Measurements from ENCODE around the gene SNCB.
A peak's percentile ranks its signal among the peaks of the same experiment; 100 is the strongest.

The SNCB gene

DNA sequence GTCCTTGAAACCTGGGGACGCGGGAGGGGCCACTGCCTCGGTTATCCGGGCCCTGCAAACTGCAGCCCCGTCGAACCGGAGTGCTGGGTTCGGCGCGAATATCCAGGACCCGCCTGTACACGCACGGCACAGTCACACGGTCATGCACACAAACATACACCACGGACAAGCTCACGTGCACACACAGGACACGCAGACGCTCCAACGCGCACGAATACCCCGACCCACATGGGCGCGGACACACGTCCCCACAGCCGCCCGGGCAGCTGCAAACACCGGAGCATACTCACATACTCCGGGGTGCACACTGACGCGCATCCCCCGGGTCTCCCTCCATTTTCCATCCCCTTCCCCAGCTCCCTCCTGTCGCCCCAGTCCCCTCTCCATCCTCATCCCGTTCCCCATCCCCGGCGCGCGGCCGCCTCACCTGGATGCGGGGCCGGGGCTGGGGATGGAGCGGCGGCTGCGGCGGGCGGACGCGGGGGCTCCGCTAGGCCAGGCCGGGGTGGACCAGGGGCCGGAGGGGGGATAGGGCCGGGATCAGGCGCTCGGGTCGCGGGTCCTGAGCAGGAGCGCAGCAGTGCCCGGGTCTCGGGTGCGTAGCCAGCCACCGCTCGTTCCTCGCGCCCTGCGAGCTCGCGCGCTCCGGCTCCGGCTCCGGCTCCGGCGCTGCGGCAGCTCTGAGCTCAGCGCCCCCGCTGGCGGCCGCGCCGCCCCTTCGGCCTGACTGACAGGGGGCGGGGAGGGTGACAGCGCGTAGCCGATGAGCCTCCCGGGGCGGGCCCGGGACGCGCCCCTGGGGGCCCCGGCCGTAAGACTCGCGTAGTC, at the start of gene SNCB, which contains the start of gene EIF4E1B:
Gene SNCB (minus strand): TSS at position 682 of the 828 bp plus-strand sequence. CDS start 880 bp downstream, outside the sequence.
Gene EIF4E1B (plus strand): TSS at position 823 of the 828 bp plus-strand sequence. CDS start 12,113 bp downstream, outside the sequence.
- Histone ChIP-seq H3K4me1 (peaks cover 34 to 95% (median 90%) of the 10 kb centered on the region in 10 experiments), H4K20me1 (peaks cover 0 to 49% (median 10%) of the 10 kb centered on the region in 11 experiments; a peak in 10 of 22 replicates), H3K9me3 (replicated peaks in 1 of 11) (no peaks in the 10 kb centered on the region), H3K27me3 (peaks cover 18 to 60% (median 31%) of the 10 kb centered on the region in 11 experiments), H3K9ac (peak within 1 kb of the TSS; percentile 3 to 69 (median 46); a peak in 18 of 22 replicates), H3K4me3 (peak within 1 kb of the TSS; percentile 55 to 71 (median 62)), H3K27ac (no peak within 1 kb of the TSS), H3K4me2 (peak within 1 kb of the TSS; percentile 95 to 100 (median 99)), H3K36me3 (no peaks in the 10 kb centered on the region)
- no peak for TF ChIP-seq Cebpa-rat (IDR thresholded peaks at IDR 0.05)

GRCh38 chr5:176679365-176680225, 49.3 kb upstream of the SNCB start:
- H4K20me1 ChIP-seq = peaks cover 0 to 34% (median 10%) of the 10 kb centered on the region in 11 experiments; a peak in 13 of 22 replicates
- H3K4me1 ChIP-seq = peaks cover 20 to 41% (median 37%) of the 10 kb centered on the region in 10 experiments
- no peak overlapping the region for H3K27ac ChIP-seq
- peaks cover 17 to 46% (median 30%) of the 10 kb centered on the region in 11 experiments; a peak in 20 of 22 replicates for H3K27me3 ChIP-seq
- H3K4me2 ChIP-seq = no peak overlapping the region
- TF ChIP-seq Cebpa-rat (IDR thresholded peaks at IDR 0.05) = no peak
- peaks cover under 1 to 8% (median 7%) of the 10 kb centered on the region in 11 experiments; a peak in 18 of 22 replicates for H3K9me3 ChIP-seq (replicated peaks in 1 of 11)
- H3K4me3 ChIP-seq = no peak overlapping the region
- H3K36me3 ChIP-seq = no peaks in the 10 kb centered on the region
- H3K9ac ChIP-seq = no peak overlapping the region

GRCh38 chr5:176678584-176678983, 48.2 kb upstream of the SNCB start:
- Histone ChIP-seq H3K4me3 (no peak overlapping the region), H3K4me1 (peaks cover 20 to 51% (median 46%) of the 10 kb centered on the region in 10 experiments), H3K27ac (no peak overlapping the region), H3K4me2 (peak overlapping the region in 7 of 11 experiments; percentile 74 to 94 (median 84); a peak in 8 of 22 replicates), H3K9me3 (replicated peaks in 1 of 11) (no peaks in the 10 kb centered on the region), H3K9ac (no peak overlapping the region), H3K27me3 (peaks cover 17 to 52% (median 31%) of the 10 kb centered on the region in 11 experiments; a peak in 20 of 22 replicates), H4K20me1 (peaks cover 0 to 42% (median 15%) of the 10 kb centered on the region in 11 experiments; a peak in 14 of 22 replicates), H3K36me3 (no peaks in the 10 kb centered on the region)
- TF ChIP-seq Cebpa-rat (IDR thresholded peaks at IDR 0.05) = no peak

DNA sequence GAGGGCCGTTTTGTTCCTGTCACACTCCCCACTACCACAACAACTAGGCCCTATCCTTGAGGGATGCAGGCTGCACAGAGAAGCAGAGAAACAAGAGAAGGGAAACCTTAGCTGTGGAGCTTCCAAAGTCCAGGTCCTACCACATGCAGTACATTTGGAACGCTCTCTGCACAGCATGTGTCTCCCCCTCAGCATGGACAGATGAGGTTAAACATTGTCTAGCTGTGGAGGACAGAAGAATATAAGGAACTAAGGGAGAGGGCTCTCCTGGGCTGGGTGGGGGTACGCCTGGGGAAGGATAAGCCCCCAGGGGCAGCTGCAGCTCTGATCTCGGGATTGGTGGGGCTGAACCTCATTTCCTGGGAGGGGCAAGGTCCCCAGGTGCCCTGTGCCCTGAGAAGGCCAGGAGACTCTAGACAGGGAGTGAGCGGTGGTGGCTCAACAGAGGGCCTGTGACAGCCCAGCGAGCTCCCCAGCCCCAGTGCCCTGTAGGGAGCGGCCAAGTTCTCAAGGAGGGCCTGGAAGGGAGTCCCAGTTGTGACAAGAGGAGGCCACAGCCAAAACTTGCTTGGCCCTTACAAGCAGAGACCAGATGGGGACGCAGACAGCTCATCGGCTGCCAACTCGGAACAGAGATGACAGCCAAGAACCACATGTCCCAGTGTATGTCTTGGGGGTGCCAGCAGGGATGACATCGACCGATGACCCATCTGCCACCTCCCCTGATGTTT, 47.0 kb upstream of the SNCB start:
- peaks cover 0 to 41% (median 15%) of the 10 kb centered on the region in 11 experiments; a peak in 14 of 22 replicates for H4K20me1 ChIP-seq
- peaks cover 17 to 53% (median 31%) of the 10 kb centered on the region in 11 experiments; a peak in 20 of 22 replicates for H3K27me3 ChIP-seq
- H3K9ac ChIP-seq = peak overlapping the region in 5 of 11 experiments; percentile 8 to 37 (median 13); a peak in 3 of 22 replicates
- peak overlapping the region in 5 of 11 experiments; percentile 41 to 59 (median 54); a peak in 9 of 22 replicates for H3K27ac ChIP-seq
- no peak for TF ChIP-seq Cebpa-rat (IDR thresholded peaks at IDR 0.05)
- peaks cover 20 to 52% (median 47%) of the 10 kb centered on the region in 10 experiments for H3K4me1 ChIP-seq
- H3K36me3 ChIP-seq = no peaks in the 10 kb centered on the region
- no peaks in the 10 kb centered on the region for H3K9me3 ChIP-seq (replicated peaks in 1 of 11)
- no peak overlapping the region for H3K4me3 ChIP-seq
- H3K4me2 ChIP-seq = peak overlapping the region; percentile 70 to 94 (median 83)

DNA sequence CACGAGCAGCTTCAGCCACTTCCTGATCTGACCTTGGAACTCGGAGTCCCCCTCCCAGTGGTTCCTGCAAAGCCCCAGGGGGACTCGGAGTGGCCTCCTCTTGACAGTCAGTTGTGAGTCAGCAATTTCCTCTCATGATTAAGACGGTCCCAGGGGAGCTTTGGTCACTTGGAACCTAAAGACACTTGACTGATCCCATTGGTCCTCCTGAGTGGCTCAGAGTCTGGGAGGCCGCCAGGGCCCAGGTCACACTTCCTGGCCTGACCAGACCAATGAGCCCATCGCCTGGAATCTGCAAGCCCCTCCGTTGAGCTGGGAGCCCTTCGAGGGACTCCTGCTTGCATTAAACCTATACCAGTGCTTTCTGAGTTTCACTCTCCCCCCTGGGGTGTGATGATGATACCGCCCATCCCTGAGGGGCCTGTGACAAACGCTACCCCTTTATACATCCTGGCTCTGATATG, 46.1 kb upstream of the SNCB start:
- H3K36me3 ChIP-seq = no peaks in the 10 kb centered on the region
- H3K4me3 ChIP-seq = peak overlapping the region in 2 of 10 experiments; percentile 20 to 23; a peak in 1 of 20 replicates
- H3K4me1 ChIP-seq = peaks cover 20 to 52% (median 47%) of the 10 kb centered on the region in 10 experiments
- H3K4me2 ChIP-seq = peak overlapping the region; percentile 70 to 94 (median 83)
- no peak for TF ChIP-seq Cebpa-rat (IDR thresholded peaks at IDR 0.05)
- H3K9ac ChIP-seq = peak overlapping the region in 8 of 11 experiments; percentile 0 to 51 (median 16); a peak in 7 of 22 replicates
- H3K27ac ChIP-seq = peak overlapping the region in 7 of 11 experiments; percentile 25 to 59 (median 54); a peak in 15 of 22 replicates
- H3K27me3 ChIP-seq = peaks cover 17 to 45% (median 27%) of the 10 kb centered on the region in 11 experiments; a peak in 20 of 22 replicates
- H3K9me3 ChIP-seq (replicated peaks in 1 of 11) = no peaks in the 10 kb centered on the region
- peaks cover 0 to 36% (median 15%) of the 10 kb centered on the region in 11 experiments; a peak in 14 of 22 replicates for H4K20me1 ChIP-seq

DNA sequence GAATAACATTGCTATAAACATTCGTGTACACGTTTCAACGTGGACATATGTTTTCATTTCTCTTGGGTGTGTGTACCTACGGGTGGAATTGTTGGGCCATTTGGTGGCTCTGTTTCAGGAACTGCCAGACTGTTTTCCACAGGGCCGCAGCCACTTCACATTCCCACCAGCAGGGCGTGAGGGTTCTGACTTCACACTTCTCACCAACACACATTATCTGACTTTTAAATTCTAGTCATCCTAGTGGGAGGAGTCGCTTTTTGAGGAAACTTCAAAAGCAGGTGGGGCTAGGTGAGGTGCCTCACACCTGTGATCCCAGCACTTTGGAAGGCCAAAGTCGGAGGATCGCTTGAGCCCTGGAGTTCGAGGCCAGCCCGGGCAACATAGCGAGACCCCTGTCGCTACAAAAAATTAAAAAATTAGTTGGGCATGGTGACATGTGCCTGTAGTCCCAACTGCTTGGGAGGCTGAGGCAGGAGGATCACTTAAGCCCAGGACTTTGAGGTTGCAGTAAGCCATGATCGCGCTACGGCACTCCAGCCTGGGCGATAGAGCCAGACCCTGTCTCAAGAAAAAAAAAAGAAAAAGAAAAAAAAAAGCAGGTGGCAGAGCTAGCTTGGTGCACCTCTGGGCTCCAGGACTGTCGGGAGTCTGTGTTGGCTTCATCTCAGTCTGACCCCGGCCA, 45.5 kb upstream of the SNCB start:
- peaks cover 20 to 52% (median 47%) of the 10 kb centered on the region in 10 experiments for H3K4me1 ChIP-seq
- peaks cover 14 to 39% (median 22%) of the 10 kb centered on the region in 11 experiments; a peak in 20 of 22 replicates for H3K27me3 ChIP-seq
- peaks cover 0 to 36% (median 15%) of the 10 kb centered on the region in 11 experiments; a peak in 14 of 22 replicates for H4K20me1 ChIP-seq
- no peaks in the 10 kb centered on the region for H3K36me3 ChIP-seq
- H3K9me3 ChIP-seq (replicated peaks in 1 of 11) = no peaks in the 10 kb centered on the region
- no peak for TF ChIP-seq Cebpa-rat (IDR thresholded peaks at IDR 0.05)
- H3K4me3 ChIP-seq = peak overlapping the region in 1 of 10 experiments; percentile 23; a peak in 1 of 20 replicates
- peak overlapping the region; percentile 70 to 94 (median 83) for H3K4me2 ChIP-seq
- peak overlapping the region in 3 of 11 experiments; percentile 0 to 37 (median 3); a peak in 2 of 22 replicates for H3K9ac ChIP-seq
- peak overlapping the region in 6 of 11 experiments; percentile 23 to 54 (median 38); a peak in 11 of 22 replicates for H3K27ac ChIP-seq

DNA sequence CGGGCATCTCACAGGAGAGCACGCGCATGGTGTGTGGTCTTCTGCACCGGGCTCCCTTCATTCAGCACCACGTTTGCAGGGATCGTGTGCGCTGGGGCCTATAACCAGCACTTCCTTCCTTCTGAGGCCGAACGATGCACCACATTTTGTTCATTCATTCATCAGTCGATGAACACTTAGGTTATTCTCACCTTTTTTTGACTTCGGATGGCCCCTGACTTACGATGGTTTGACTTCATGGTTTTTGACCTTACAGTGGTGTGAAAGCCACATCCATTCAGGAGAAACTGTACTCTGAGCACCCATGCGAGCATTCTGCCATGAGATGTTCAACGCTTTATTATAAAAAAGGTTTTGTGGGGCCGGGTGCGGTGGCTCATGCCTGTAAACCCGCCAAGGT, 44.5 kb upstream of the SNCB start:
- Histone ChIP-seq H3K9me3 (replicated peaks in 1 of 11) (no peaks in the 10 kb centered on the region), H3K36me3 (no peaks in the 10 kb centered on the region), H3K4me3 (no peak overlapping the region), H3K4me2 (peak overlapping the region; percentile 25 to 94 (median 83); a peak in 21 of 22 replicates), H3K27me3 (peaks cover 5 to 29% (median 12%) of the 10 kb centered on the region in 11 experiments; a peak in 19 of 22 replicates), H3K27ac (no peak overlapping the region), H3K4me1 (peaks cover 20 to 52% (median 47%) of the 10 kb centered on the region in 10 experiments), H4K20me1 (peaks cover 0 to 46% (median 18%) of the 10 kb centered on the region in 11 experiments; a peak in 14 of 22 replicates), H3K9ac (no peak overlapping the region)
- no peak for TF ChIP-seq Cebpa-rat (IDR thresholded peaks at IDR 0.05)

Data from BLaER1 treated with 17β-estradiol and CSF1 and Interleukin-3, amounts not matched to agents 10 nM and 100 nM (cell line).